Adrenal gland (tissue), 12 donors: Measurements from ENCODE around the gene POLR3GL. TPM values are rescaled to one million over a fixed set of nuclear protein-coding genes. Genes with fewer than 3 reads are reported as not detected.

Experiments used
- DNase-seq, 7 donors: peaks; one replicate each; pipeline ENCODE4 v3.0.0-alpha.2; 2019 to 2020
- H3K27ac ChIP-seq, 5 donors: fragments of 200-600 bp; sonication (generic) in 4 of 5; 1 replicate in 3 of 5; 2 replicates in 2 of 5; pipeline versions ENCODE4 v1.5.1 to v1.8.0; 2016 to 2020; ENCODE audit warnings: mild to moderate bottlenecking in 1 of 5
- H3K27me3 ChIP-seq: fragments of 200-600 bp; 2 replicates; pipeline ENCODE4 v1.8.0; 2021
- H3K36me3 ChIP-seq, 2 donors: fragments of 200-600 bp; replicated peaks in 1 of 2; 1 replicate in 1 of 2; 2 replicates in 1 of 2; pipeline versions ENCODE4 v1.5.1 to v1.8.0; 2018 to 2022
- H3K4me1 ChIP-seq, 2 donors: fragments of 200-600 bp; replicated peaks in 1 of 2; 1 replicate in 1 of 2; 2 replicates in 1 of 2; pipeline versions ENCODE4 v1.5.1 to v1.8.0; 2018 to 2021
- H3K4me3 ChIP-seq, 4 donors: fragments of 200-600 bp; sonication (generic) in 3 of 4; one replicate each; pipeline ENCODE4 v1.5.1; 2016 to 2018
- H3K9me3 ChIP-seq, 3 donors: fragments of 200-600 bp; sonication (generic) in 1 of 3; replicated peaks in 1 of 3; 1 replicate in 2 of 3; 2 replicates in 1 of 3; pipeline versions ENCODE4 v1.5.1 to v1.8.0; 2016 to 2021
- CTCF ChIP-seq, 6 experiments: fragments of 450-650 bp in 4 of 6; fragments of 200-600 bp in 2 of 6; sonication (generic) in 1 of 6; IDR thresholded peaks; 1 replicate in 5 of 6; 2 replicates in 1 of 6; pipeline versions ENCODE4 v1.5.1 to v1.8.0; 2016 to 2021; ENCODE audit warnings: antibody characterized with exemption in 6 of 6, mild to moderate bottlenecking in 2 of 6, moderate library complexity in 1 of 6
- POLR2A ChIP-seq, 2 donors: fragments of 450-650 bp; IDR thresholded peaks; one replicate each; pipeline ENCODE4 v1.6.1; 2017; ENCODE audit warnings: antibody characterized with exemption in 2 of 2, mild to moderate bottlenecking in 2 of 2, moderate library complexity in 1 of 2
- whole genome bisulfite sequencing, 4 donors: extraction: QIAGEN DNeasy Blood & Tissue Kit in 2 of 4; methylation state at CpG; one replicate each; pipeline versions ENCODE4 v1.1.5 to v1.1.7; 2013 to 2017; 5-methylcytosine and 5-hydroxymethylcytosine counted together
- intact Hi-C, 2 donors: fragments of 100-400 bp; cut with DNase I; formaldehyde crosslinking; loops; one replicate each; pipeline versions ENCODE4 v1.14.1 to v1.15.0; 2022 to 2023
- polyA plus RNA-seq, 3 donors: library from polyadenylated mRNA; stranded (reverse); fragments of 200-250 nt in 2 of 3; fragments of 350-450 nt in 1 of 3; fragmentation: Illumina TruSeq in 1 of 3; extraction: RNeasy Lipid Tissue Mini Kit (QIAGEN cat#74804) in 1 of 3; gene quantifications; one replicate each; pipeline ENCODE4 v1.2.3, GENCODE V29; 2013 to 2014
- total RNA-seq, 9 donors: library from RNA; depleted of rRNA in 4 of 9; stranded (reverse); fragments of >200 nt in 4 of 9; fragments of 120-200 nt in 1 of 9; fragmentation: NEBNext Ultra II Directional in 1 of 9; extraction: Animal tissue kit (Norgen Biotek cat#: 25700) in 1 of 9; gene quantifications; one replicate each; pipeline versions ENCODE4 v1.1.0 to v1.2.4, GENCODE V29; 2013 to 2023
- donor health status: healthy with polysubstance abuse.
- donor health status: Bipolar disorder and iron deficiency.
- donor health status: DM: yes; HTN: yes; CAD: no.
- donor health status: DM: no; HTN: no; CAD: no.
- donor health status: DM: no; HTN: no; CAD: no.
- donor health status: DM: yes; HTN: yes; CAD: no.

POLR3GL gene
- total and polyA plus RNA-seq, 12 donors: 18.4 to 48.7 (median 32.4) TPM

DNA sequence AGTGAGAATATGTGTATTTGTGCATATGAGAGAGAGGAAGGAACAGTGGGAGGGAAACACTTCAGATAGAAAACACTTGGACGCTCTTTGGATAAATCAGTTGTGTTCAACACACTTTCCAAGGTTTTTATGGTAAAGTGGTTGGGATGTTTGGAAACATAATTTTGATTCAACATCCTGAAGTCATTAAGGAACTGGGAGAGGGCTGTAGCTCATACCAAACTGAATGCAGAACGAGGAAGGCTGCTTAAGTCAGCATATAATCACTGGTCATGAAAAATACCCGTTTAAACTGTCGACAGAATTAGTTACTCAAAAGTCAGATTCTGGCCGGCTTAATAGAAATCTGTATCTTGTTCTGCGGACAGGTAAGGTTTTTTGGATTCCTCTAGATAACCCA is 21.6 kb upstream of the POLR3GL start:
- peaks cover 0 to 37% of the 10 kb centered on the region in 2 donors for H3K36me3 ChIP-seq
- WGBS, 4 donors: 89 to 92% (median 90%) methylated on average over 6 of the region's 6 CpGs

GRCh38 chr1:145944532-145944931 is 20.0 kb upstream of the POLR3GL start:
- Histone ChIP-seq H3K27ac (no peak overlapping the region), H3K27me3 (no peaks in the 10 kb centered on the region), H3K9me3 (no peaks in the 10 kb centered on the region), H3K36me3 (peaks cover 0 to 35% of the 10 kb centered on the region in 2 donors), H3K4me1 (peaks cover 0 to 5% of the 10 kb centered on the region in 2 donors), H3K4me3 (no peak overlapping the region)
- intact Hi-C loops: no loop called here
- DNase-seq: no peak
- TF ChIP-seq CTCF (IDR thresholded peaks at IDR 0.05) (no peak), POLR2A (IDR thresholded peaks at IDR 0.05) (no peak)
- 85 to 100% (median 96%) methylated on average over 3 of the region's 3 CpGs for WGBS, 4 donors

More for the DNA sequence above, 21.6 kb upstream of the POLR3GL start:
- Histone ChIP-seq H3K4me3 (no peak overlapping the region), H3K27ac (no peak overlapping the region), H3K27me3 (no peaks in the 10 kb centered on the region), H3K4me1 (no peaks in the 10 kb centered on the region), H3K9me3 (no peaks in the 10 kb centered on the region)
- DNase-seq: no peak
- TF ChIP-seq CTCF (IDR thresholded peaks at IDR 0.05): no peak
- TF ChIP-seq POLR2A (IDR thresholded peaks at IDR 0.05): no peak
- intact Hi-C loops: no loop called here

- no peaks in the 10 kb centered on the region for H3K27me3 ChIP-seq
- intact Hi-C loops: no loop called here
- DNase-seq: no peak
- H3K36me3 ChIP-seq: peaks cover 0 to 27% of the 10 kb centered on the region in 2 donors
- no peak for TF ChIP-seq CTCF (IDR thresholded peaks at IDR 0.05)
- no peak for TF ChIP-seq POLR2A (IDR thresholded peaks at IDR 0.05)
- no peaks in the 10 kb centered on the region for H3K9me3 ChIP-seq
- WGBS, 4 donors: 79 to 95% (median 83%) methylated on average over 4 of the region's 4 CpGs
- H3K27ac ChIP-seq: no peak overlapping the region
- H3K4me3 ChIP-seq: no peak overlapping the region
- peaks cover 0 to 7% of the 10 kb centered on the region in 2 donors for H3K4me1 ChIP-seq
These were observed 18.0 kb upstream of the POLR3GL start for GRCh38 chr1:145946477-145946986.

- H3K4me3 ChIP-seq: no peak overlapping the region
- peaks cover 0 to 11% of the 10 kb centered on the region in 2 donors for H3K4me1 ChIP-seq
- DNase-seq: no peak
- H3K27ac ChIP-seq: no peak overlapping the region
- no peaks in the 10 kb centered on the region for H3K27me3 ChIP-seq
- WGBS, 4 donors: 81 to 97% (median 87%) methylated on average over 4 of the region's 4 CpGs
- intact Hi-C loops: no loop called here
- H3K9me3 ChIP-seq: no peaks in the 10 kb centered on the region
- H3K36me3 ChIP-seq: peaks cover 0 to 19% of the 10 kb centered on the region in 2 donors
- TF ChIP-seq CTCF (IDR thresholded peaks at IDR 0.05) (no peak), POLR2A (IDR thresholded peaks at IDR 0.05) (no peak)
These were observed 16.9 kb upstream of the POLR3GL start for GRCh38 chr1:145947551-145947950.
